ENCODE measurements around the gene SAFB. TPM values are rescaled to one million over a fixed set of nuclear protein-coding genes. Genes with fewer than 3 reads are reported as not detected.
A peak's percentile ranks its signal among the peaks of the same experiment; 100 is the strongest.

Gene SAFB
- total and polyA plus RNA-seq, 2 of the 13 experiments (the other 11 are each of a cell fraction or from before 2014, with no cell fraction given) = 21.0 to 28.4 TPM

DNA sequence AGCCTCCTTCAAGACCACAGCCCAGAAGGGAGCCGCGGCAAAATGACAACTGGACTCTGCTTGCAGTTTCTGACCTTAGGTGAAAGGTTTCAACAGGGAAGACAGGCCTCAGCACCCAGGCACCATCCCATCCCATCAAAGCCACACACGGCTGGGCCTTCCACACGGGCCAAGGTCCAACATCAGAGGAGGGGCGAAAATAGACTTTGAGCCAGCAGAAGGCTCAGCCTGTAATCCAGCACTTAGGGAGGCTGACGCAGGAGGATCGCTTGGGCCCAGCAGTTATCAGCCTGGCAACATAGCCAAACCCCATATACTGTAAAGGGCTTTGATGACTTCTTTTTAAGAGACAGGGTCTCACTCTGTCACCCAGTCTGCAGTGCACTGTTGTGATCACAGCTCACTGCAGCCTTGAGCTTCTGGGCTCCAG, 28.3 kb upstream of the SAFB start (continued):
- TF ChIP-seq ZNF703 (CRISPR knock-in tag; IDR thresholded peaks at IDR 0.05; ENCODE audit: borderline replicate concordance) (no peak), ZNF841 (CRISPR knock-in tag; IDR thresholded peaks at IDR 0.05; ENCODE audit: borderline replicate concordance) (no peak), ZNF83 (CRISPR knock-in tag; IDR thresholded peaks at IDR 0.05; ENCODE audit: borderline replicate concordance) (no peak), POLR2G (IDR thresholded peaks at IDR 0.05; ENCODE audit: low read depth, low read length) (no peak), ZSCAN22 (CRISPR knock-in tag; IDR thresholded peaks at IDR 0.05) (no peak), SP2 (CRISPR knock-in tag; IDR thresholded peaks at IDR 0.05) (no peak), FOSL2 (CRISPR knock-in tag; IDR thresholded peaks at IDR 0.05) (peak; percentile 48), ZBTB8A (CRISPR knock-in tag; IDR thresholded peaks at IDR 0.05; ENCODE audit: borderline replicate concordance, low read depth) (no peak), TCF12 (IDR thresholded peaks at IDR 0.05) (no peak), TCF12 (CRISPR knock-in tag; IDR thresholded peaks at IDR 0.05) (no peak), ZNF619 (CRISPR knock-in tag; IDR thresholded peaks at IDR 0.05) (no peak; the same call in 1 of the 2 replicates), RBM39 (IDR thresholded peaks at IDR 0.05; ENCODE audit: low read depth, low read length, poor library complexity, severe bottlenecking) (no peak), SSRP1 (CRISPR knock-in tag; IDR thresholded peaks at IDR 0.05) (0 out of 2 replicates have a peak, but pooled peaks have one; percentile 73), ZNF343 (CRISPR knock-in tag; IDR thresholded peaks at IDR 0.05) (no peak), AGO2 (optimal IDR thresholded peaks at IDR 0.05; ENCODE audit: low read depth, low read length) (no peak), ZNF234 (CRISPR knock-in tag; conservative IDR thresholded peaks at IDR 0.05) (no peak), ZNF792 (CRISPR knock-in tag; IDR thresholded peaks at IDR 0.05) (peak; percentile 24; the same call in 1 of the 2 replicates), ZNF44 (CRISPR knock-in tag; IDR thresholded peaks at IDR 0.05) (peak; percentile 70; the same call in 1 of the 2 replicates), ZNF160 (CRISPR knock-in tag; IDR thresholded peaks at IDR 0.05) (0 out of 2 replicates have a peak, but pooled peaks have one; percentile 22), ZNF441 (CRISPR knock-in tag; IDR thresholded peaks at IDR 0.05; ENCODE audit: borderline replicate concordance) (peak; percentile 76), ZNF670 (CRISPR knock-in tag; IDR thresholded peaks at IDR 0.05; ENCODE audit: borderline replicate concordance) (no peak)
- TF ChIP-seq, protein P1, sequence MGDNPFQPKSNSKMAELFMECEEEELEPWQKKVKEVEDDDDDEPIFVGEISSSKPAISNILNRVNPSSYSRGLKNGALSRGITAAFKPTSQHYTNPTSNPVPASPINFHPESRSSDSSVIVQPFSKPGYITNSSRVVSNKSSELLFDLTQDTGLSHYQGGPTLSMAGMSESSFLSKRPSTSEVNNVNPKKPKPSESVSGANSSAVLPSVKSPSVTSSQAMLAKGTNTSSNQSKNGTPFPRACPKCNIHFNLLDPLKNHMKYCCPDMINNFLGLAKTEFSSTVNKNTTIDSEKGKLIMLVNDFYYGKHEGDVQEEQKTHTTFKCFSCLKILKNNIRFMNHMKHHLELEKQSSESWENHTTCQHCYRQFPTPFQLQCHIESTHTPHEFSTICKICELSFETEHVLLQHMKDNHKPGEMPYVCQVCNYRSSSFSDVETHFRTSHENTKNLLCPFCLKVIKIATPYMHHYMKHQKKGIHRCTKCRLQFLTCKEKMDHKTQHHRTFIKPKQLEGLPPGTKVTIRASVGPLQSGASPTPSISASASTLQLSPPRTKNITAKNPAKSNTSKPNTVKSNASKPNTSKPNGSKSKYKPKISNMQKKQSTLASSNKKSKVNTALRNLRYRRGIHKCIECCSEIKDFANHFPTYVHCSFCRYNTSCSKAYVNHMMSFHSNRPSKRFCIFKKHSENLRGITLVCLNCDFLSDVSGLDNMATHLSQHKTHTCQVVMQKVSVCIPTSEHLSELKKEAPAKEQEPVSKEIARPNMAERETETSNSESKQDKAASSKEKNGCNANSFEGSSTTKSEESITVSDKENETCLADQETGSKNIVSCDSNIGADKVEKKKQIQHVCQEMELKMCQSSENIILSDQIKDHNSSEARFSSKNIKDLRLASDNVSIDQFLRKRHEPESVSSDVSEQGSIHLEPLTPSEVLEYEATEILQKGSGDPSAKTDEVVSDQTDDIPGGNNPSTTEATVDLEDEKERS (CRISPR knock-in tag; IDR thresholded peaks at IDR 0.05) = 0 out of 2 replicates have a peak, but pooled peaks have one; percentile 72
- TF ChIP-seq, protein P2, sequence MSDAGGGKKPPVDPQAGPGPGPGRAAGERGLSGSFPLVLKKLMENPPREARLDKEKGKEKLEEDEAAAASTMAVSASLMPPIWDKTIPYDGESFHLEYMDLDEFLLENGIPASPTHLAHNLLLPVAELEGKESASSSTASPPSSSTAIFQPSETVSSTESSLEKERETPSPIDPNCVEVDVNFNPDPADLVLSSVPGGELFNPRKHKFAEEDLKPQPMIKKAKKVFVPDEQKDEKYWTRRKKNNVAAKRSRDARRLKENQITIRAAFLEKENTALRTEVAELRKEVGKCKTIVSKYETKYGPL (CRISPR knock-in tag; IDR thresholded peaks at IDR 0.05) = no peak
- TF ChIP-seq, protein P3, sequence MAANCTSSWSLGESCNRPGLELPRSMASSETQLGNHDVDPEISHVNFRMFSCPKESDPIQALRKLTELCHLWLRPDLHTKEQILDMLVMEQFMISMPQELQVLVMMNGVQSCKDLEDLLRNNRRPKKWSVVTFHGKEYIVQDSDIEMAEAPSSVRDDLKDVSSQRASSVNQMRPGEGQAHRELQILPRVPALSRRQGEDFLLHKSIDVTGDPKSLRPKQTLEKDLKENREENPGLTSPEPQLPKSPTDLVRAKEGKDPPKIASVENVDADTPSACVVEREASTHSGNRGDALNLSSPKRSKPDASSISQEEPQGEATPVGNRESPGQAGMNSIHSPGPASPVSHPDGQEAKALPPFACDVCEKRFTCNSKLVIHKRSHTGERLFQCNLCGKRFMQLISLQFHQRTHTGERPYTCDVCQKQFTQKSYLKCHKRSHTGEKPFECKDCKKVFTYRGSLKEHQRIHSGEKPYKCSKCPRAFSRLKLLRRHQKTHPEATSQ (CRISPR knock-in tag; IDR thresholded peaks at IDR 0.05; ENCODE audit: borderline replicate concordance) = no peak
- TF ChIP-seq, protein P4, sequence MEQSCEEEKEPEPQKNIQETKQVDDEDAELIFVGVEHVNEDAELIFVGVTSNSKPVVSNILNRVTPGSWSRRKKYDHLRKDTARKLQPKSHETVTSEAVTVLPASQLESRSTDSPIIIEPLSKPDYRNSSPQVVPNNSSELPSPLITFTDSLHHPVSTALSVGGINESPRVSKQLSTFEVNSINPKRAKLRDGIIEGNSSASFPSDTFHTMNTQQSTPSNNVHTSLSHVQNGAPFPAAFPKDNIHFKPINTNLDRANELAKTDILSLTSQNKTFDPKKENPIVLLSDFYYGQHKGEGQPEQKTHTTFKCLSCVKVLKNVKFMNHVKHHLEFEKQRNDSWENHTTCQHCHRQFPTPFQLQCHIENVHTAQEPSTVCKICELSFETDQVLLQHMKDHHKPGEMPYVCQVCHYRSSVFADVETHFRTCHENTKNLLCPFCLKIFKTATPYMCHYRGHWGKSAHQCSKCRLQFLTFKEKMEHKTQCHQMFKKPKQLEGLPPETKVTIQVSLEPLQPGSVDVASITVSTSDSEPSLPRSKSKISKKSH (CRISPR knock-in tag; IDR thresholded peaks at IDR 0.05; ENCODE audit: borderline replicate concordance) = no peak
